GM12878 (cell line): ENCODE data around the gene SORCS1.

ENCODE experiments used
- ZNF274 ChIP-seq: IDR thresholded peaks from one replicate; pipeline ENCODE4 v1.8.0; 2011; ENCODE audit not compliant: insufficient read length, insufficient read depth
- ZZZ3 ChIP-seq: IDR thresholded peaks from 2 replicates; pipeline ENCODE4 v1.6.1; 2011; ENCODE audit warnings: low read depth; ENCODE audit not compliant: control insufficient read depth, insufficient read length
- TF ChIP-seq, protein P1 (sequence below), 3 experiments: IDR thresholded peaks in 2 of 3; conservative IDR thresholded peaks in 1 of 3; 2 replicates each; pipeline ENCODE4 v1.5.1; 2011; ENCODE audit warnings: low read depth in 3 of 3, low read length in 3 of 3, mild to moderate bottlenecking in 3 of 3, control low read depth in 2 of 3, moderate library complexity in 2 of 3, inconsistent platforms in 1 of 3, mixed read lengths in 1 of 3; ENCODE audit not compliant: control insufficient read depth in 2 of 3, insufficient read depth in 1 of 3; ENCODE audit errors: extremely low read depth in 1 of 3

DNA sequence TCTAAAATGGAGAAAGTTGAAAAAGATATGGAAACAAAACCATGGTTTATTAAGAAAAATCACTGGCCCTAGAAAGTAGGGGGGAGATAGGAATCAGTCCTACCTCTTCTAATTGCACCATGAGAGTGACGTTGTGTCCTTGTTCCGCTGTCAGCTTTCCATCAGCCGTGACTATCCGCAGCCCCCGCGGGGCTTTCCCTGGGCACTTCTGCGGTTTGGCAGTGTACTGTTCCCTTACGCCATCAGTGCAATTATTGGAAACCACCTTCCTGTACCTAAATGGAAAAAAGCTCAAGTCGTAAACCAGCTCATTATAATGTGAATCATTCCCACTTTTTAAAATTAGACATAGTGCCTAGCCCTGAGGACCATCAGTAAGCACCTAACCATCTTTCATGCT lies 512.2 kb downstream of the SORCS1 start:
- TF ChIP-seq, protein P1, sequence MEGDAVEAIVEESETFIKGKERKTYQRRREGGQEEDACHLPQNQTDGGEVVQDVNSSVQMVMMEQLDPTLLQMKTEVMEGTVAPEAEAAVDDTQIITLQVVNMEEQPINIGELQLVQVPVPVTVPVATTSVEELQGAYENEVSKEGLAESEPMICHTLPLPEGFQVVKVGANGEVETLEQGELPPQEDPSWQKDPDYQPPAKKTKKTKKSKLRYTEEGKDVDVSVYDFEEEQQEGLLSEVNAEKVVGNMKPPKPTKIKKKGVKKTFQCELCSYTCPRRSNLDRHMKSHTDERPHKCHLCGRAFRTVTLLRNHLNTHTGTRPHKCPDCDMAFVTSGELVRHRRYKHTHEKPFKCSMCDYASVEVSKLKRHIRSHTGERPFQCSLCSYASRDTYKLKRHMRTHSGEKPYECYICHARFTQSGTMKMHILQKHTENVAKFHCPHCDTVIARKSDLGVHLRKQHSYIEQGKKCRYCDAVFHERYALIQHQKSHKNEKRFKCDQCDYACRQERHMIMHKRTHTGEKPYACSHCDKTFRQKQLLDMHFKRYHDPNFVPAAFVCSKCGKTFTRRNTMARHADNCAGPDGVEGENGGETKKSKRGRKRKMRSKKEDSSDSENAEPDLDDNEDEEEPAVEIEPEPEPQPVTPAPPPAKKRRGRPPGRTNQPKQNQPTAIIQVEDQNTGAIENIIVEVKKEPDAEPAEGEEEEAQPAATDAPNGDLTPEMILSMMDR (IDR thresholded peaks at IDR 0.05 in 2 of 3, conservative IDR thresholded peaks at IDR 0.05 in 1 of 3; ENCODE audit: control insufficient read depth in 2 of 3, extremely low read depth in 1 of 3, insufficient read depth in 1 of 3, low read depth in 3 of 3, low read length in 3 of 3), result no peak
- TF ChIP-seq ZZZ3, result no peak
- no peak for TF ChIP-seq ZNF274
